Activated naive CD4-positive, alpha-beta T cell treated with anti-CD3 and anti-CD28 coated beads, Interleukin-2, amount 50 U/mL, for 16 hours (primary cell): ENCODE results near the gene GNB1L.

Source experiments
- DNase-seq: peaks from one replicate; pipeline ENCODE4 v3.0.0-alpha.2; 2020

The GNB1L gene

GRCh38 chr22:19744350-19745006, 110.2 kb downstream of the GNB1L start:
- DNase-seq = no peak

- DNase-seq = no peak
These were observed 111.0 kb downstream of the GNB1L start for GRCh38 chr22:19743651-19744050.

DNA sequence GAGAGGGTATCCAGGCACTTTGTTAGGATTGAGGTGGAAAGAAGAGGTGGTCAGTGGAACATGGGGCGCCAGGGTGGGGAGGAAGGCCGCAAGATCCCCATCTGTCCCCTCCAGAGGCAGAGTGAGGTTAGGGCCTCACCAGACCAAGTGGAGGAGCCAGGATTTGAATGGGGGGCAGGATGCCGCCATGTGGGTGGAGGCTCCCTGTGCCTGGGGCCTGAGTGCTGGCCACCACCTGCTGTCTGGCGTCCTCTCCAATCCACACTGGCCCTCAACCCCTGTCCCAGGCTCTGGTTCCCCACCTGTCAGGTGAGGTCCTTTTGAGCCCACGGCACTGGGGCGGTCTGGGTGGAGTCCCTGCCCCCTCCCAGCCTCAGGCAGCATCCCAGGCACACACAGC, 111.6 kb downstream of the GNB1L start:
- no peak for DNase-seq

GRCh38 chr22:19742160-19743066, 112.3 kb downstream of the GNB1L start:
- DNase-seq = no peak

DNA sequence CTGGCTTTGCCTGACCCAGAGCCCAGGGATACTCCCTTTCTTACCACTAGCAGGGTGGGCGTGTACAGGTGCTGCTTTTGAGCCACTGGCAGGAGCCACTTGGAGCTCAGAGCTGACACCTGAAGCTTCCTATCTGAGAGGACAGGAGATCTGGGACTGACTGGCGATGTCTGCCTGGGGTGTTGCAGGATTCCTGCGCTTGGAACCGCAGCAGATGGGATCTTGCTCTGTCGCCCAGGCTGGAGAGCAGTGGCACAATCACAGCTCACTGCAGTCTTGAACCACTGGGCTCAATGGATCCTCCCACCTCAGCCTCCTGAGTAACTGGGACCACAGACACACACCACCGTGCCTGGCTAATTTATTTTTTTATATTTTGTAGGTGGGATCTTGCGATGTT, 113.6 kb downstream of the GNB1L start:
- no peak for DNase-seq

DNA sequence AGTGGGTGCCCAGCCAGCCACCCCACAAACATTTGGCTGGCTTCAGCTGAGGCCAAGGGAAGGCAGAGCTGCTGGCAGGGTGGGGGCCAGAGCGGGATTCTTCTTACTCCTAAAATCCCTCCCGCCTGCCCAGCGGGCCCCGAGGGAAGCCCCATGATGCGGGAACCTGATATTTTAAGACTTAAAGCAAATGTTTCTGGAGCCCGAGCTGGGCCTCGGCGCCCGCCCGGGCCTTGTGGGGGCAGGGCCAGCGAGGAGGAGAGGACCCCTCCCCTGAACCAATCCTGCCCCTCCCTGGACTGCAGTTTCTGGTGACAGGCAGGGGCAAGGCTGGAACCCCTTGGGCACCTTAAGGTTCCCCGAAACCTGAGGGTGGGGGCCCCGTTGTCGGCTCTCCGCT, 114.1 kb downstream of the GNB1L start:
- DNase-seq = no peak

DNA sequence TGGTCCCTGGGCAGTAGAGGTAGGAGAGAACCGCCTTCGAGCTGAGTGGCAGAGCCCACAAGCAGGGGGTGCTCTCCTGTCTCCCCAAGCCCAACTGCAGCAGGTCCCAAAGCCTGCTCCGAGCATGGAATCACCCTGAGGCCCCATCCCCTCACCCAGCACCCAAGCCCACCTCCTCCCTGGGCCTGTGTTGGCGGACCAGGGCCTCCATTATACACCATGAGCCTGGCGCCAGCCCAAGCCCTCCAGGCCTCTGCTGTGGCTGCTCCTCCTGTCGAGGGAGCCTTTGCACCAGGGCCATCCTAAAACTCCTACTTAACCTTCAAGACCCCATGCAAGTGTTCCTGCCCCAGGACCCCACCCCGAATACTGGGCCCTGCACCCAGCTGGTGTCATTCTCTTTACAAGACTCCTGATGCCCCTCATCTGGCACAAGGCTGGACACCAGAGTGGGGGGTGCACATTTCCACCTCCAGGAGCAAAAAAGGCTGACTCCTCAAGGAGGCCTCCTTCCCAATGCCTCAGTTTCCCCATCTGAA, 114.7 kb downstream of the GNB1L start:
- no peak for DNase-seq

GRCh38 chr22:19739448-19739895, 115.2 kb downstream of the GNB1L start:
- DNase-seq = no peak

GRCh38 chr22:19738664-19739447, 115.8 kb downstream of the GNB1L start:
- no peak for DNase-seq

DNA sequence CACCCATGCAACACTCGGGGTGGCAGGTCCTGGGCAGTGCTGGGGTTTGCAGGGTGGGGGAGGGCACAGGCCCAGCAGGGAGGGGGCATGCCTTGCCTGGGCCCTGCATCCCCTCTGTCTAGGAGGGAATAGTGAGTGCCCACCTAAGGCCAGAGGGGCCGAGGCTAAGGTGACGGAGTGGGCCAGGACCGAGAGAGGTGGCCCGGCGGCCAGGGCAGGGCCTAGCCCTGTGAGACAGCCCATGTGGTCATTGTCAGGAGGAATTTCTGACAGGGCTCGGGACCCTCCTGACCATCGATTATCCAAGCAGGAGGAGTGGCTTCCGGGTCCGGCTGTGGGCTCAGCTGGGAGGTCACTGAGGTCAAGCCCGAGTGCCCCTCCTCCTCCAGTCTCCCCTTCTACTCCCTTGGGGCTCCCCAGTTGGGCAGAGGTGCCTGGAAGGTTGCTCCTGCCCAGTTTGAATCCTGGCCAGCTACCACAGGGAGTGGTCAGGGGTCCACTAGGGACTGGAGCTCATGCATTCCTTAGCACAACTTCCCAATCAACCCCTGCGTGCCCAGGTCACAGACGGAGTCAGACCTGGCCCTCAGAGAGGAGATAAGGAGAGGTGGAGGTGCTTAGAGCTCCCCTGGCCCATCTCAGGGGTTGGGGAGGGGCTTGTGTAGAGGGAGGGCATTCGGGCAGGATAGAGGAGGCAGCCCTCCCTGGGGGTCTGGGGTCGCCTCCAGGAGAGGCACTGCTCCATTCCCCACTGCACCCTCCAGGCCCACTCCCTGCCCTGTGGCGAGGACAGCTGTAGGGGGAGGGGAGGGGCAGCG, 116.6 kb downstream of the GNB1L start:
- no peak for DNase-seq

DNA sequence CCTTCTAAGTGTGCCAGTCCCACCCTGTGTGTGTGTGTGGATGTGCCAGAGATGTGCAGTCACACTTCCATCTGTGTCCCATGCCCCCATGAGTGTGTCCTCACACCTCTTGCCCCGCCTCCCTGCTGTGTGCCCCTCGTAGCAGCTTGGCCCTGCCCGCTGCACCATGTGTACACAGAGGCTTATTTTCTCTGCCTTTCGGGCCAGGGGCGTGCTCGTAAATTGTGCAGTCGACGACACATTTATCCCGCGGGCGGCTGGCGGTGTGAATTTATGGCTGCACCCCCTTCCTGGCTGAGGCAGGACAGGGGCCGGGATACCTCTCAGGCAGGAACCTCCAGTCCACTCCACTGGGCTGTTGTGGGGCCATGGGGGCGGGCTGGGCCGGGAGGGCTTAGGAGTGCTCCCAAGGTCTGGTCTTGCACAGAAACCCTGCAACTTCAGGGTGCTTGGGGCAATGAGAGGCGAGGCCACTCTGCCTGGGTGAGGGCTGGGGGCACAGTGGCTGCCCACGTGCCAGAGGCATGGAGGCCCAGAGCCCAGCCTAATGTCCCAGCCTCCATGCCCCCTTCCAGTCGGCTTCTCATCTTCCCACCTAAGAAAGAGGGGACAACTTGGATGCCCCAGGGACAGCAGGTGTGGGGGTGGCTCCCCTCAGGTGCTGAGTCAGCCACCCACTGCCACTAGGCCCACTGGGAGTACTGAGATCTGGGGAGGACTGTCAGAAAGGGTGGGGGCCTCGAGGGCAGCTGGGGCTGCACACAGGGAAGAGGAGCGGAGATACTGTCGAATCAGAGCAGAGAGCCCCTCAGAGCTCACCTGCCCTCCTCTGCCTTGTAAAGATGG, 118.8 kb downstream of the GNB1L start:
- DNase-seq = no peak

DNA sequence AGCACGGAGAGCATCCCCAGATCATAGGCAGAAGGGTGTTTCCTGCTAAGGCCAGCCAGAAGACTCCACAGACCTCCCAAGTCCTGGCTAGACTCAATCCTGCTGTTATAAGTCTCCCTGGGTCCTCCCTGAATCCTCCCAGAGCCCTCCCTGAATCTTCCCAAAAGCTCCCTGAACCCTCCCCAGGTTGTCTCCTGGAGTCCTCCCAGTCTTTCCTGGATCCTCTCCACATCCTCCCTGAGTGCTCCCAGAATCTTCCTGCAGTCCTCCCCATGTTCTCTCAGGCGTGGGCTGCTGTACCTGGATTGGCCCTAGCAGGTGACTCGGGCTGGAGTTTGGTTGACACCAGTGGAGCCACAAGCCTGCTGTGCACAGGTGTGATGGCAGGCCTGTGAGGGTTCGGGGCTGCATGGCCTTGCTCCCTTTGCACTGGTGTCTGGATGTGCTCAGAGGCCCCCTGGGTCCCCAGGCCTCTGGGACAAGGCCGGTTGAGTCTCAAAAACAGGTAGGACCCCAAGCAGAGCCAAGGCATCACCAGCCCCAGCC, 119.8 kb downstream of the GNB1L start:
- no peak for DNase-seq

DNA sequence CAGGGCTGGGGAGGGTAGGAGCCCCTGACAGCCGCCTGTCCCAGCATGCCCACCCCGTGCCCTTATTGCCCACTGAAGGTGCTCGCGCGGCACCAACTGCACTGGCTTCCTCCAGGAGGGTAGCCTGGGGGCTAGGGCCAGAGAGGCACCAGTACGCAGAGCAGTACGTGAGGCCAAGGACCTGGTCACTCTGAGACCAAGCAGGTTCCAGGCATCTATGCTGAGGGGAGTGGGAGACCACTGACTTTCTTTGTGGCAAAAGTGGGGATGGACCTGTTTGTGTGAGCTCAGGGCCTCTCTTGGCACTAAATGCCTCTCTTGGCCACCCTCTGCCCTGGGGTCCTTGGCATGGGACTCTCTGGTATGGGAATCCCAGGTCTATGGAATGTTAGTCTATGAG, 120.5 kb downstream of the GNB1L start:
- DNase-seq = no peak

- no peak for DNase-seq
These were observed 120.9 kb downstream of the GNB1L start for GRCh38 chr22:19733755-19734154.
